NCI-H2029 treated with DMSO at 0.1 percent for 48 hours (cell line): Measurements from ENCODE around the gene IRF1.
"Not testable (repeated sequence)": the region's sequence is repeated elsewhere in the genome, so short reads cannot be mapped to it uniquely, and the experiment has no call there.

ENCODE experiments used
- DNase-seq: peaks from one replicate; lab custom pipeline; 2025; lab: John Stamatoyannopoulos, UW

The IRF1 gene

DNA sequence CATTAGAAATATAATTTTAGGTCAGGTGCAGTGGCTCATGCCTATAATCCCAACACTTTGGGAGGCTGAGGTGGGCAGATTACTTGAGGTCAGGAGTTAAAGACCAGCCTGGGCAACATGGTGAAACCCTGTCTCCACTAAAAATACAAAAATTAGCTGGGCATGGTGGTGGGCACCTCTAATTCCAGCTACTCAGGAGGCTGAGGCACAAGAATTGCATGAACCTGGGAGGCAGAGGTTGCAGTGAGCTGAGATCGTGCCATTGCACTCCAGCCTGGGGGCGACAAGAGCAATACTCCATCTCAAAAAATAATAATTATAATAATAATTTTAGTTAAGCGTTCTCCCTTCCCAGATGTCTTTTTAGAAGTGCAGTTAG, 52.3 kb downstream of the IRF1 start:
- DNase-seq, result not testable (repeated sequence)

DNA sequence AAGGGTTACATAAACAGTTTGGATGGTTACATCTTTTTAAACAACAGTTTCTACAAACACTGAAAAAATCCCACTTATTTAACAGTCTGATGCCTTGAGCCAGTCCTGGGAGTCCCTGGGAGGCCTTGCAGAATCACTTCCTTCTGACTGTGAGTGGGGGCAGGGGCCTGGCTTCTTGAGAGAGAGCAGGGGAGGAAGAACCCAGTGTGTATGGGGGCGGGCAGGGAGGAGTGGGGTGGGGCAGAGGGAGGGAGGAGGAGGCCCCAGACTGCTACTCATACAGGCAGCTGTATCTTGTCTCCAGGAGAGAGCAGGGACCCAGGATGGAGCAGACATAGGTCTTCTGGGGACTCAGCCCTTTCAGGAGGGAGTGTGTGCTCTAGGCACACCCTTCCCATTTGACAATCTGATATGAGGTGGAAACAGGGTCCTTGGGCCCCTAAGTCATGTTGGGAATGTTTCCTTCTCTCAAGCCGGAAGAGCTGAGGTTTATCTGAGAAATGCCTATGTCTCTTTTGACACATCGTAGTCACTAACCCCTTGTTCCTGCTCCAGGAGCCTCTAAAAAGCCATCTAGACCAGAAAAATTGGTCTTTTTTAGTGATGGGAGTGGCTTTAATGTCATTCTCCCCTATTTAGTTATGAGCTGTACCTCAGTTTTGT, 52.8 kb downstream of the IRF1 start:
- DNase-seq, result no peak

DNA sequence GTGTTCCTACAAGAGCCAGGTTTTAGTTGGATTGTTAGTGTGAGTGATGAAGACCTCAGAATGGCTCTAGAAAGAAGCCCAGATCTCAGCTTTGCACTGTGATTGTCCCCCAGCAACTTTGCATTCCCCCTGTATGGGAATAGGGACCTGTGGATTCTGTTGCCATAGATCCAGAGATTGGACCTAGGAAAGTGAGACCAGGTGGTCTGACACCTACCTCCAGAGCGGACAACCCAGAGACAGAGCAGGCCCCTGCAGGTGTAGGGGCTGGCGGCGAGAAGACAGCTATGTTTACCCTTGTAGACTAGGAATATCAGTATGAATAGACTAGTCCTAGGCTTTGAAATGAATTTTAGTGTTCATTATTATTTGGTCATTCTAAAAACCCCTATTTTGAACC, 53.6 kb downstream of the IRF1 start:
- DNase-seq, result no peak

DNA sequence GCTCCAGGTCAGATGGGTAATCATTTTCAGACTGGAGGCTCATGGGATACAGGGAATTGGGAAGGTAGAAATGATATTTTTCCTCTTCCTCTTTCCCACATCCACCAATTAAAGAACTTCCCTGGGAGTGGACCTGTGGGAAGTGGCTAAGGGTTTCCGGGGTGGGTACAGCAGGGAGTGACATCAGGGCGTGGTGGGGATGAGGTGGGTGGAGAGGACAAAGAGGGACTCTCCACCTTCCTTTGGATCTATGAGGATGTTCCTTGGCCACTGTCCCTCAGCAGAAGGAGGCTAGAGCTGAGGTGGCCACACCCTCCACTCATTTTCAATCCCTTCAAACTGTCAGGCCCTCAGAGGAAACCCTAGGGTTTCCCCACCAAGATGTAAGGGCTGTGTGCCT, 54.7 kb downstream of the IRF1 start:
- DNase-seq, result no peak

DNA sequence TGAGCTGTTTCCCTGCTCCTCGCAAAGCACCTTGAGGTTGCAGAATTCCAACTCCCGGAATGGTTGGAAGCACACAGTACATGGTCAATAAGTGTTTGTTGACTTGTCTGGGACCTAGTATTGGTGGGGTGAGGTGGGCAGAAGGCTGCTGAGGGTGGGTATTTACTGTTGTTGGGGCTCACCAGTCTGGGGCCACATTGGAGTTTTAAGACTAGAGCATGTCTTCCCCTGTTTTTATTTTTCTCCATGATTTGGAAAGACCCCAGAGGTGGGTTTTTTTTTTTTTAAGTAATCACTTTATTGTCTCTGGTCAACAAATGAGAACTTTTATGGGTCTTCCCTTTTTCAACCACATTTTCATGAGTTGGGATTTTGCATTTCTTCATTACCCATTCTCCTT, 55.1 kb downstream of the IRF1 start:
- no peak for DNase-seq

DNA sequence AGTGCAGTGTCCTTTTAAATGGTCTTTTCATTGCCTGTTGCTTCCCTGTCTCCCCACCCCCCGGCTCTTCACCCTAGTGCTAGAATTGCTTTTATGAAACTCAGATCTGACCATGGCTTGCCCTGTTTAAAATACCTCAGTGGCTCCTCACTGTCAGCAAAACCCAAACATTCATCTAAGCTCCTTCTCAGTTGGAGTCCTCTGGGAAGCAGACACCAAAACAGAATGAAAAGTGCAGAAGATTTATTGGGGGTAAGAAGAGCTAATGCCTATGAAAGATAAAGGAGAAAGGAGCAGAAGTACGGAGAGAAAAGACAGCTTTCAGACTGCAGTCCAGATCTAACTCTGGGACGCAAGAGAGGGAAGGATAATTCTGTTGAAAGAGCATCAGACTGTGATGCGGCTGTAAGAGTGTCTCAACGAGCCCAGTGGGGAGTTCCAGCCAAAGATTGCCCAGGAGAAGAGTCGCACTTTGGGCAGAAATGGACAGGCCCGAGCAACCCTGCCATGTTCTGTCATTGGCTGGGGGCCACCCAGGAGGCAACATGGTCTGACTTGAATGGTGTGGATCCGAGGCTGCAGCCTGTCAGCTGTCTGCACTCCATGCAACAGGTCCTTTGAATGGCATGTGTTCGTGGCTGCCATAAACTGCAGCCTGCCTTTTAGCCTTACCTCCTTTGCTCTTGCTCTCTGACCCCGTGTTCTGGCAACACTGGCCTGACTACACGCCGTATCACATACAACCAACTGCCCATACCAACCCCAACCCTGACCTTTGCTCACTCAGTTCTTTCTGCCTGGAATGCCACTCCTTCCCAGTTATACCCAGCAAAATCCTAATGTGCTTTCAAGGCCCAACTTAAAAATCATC, 55.9 kb downstream of the IRF1 start:
- DNase-seq, result no peak

DNA sequence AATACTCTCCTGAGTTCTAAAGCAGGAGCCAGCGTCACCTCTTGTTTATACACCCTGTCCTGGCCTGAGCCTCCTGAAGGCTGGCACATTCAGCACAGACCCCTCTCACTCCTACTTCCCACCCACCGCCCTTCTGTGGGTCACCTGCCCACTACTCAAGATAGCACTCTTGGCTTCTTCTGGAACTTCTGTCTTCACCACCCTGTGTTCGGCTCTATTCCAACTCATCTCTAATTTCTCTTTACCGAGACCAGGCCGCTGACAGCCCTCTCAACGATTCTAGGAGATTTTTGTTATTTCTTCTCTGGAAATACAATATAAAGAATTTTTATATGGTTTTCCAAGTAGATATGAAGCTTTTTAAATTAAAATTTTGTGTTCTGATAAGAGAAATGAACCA, 57.4 kb downstream of the IRF1 start:
- DNase-seq, result no peak

DNA sequence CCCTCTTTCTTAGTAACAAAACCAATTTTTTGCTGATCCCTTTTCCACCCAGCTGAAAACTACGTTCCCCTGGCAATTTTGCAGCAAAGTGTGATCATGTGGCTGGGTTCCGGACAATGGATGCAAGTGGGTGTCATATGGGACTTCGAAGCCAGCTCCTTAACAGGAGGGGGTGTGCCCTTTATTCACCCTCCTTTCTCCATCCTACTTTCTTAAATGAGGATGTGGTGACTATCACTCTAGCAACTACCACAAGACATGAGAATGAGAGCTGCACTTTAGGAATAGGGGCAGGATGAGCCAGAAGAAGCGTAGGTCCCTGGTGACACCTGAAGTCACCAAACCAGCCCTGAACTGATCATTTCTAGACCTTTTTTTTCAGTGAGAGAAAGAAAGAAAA, 58.9 kb downstream of the IRF1 start:
- DNase-seq, result no peak
